Lower leg skin (tissue), 3 donors: ENCODE data around the gene SERTM1.

Source experiments
- CTCF ChIP-seq, 3 donors: fragments of 450-650 bp; IDR thresholded peaks; one replicate each; pipeline ENCODE4 v1.5.1; 2016; ENCODE audit warnings: antibody characterized with exemption in 3 of 3, mild to moderate bottlenecking in 3 of 3, moderate library complexity in 2 of 3
- POLR2A ChIP-seq, 2 donors: fragments of 450-650 bp; IDR thresholded peaks; one replicate each; pipeline ENCODE4 v1.6.1; 2016 to 2017; ENCODE audit warnings: antibody characterized with exemption in 2 of 2, mild to moderate bottlenecking in 1 of 2, moderate library complexity in 1 of 2

GRCh38 chr13:36680913-36681312 is 7.1 kb downstream of the SERTM1 start:
- TF ChIP-seq CTCF (IDR thresholded peaks at IDR 0.05) (no peak), POLR2A (IDR thresholded peaks at IDR 0.05) (no peak)
